GM19025 (cell line): Measurements from ENCODE around the gene PCMT1.
"Not testable (repeated sequence)": the region's sequence is repeated elsewhere in the genome, so short reads cannot be mapped to it uniquely, and the experiment has no call there.

Experiments used
- ATAC-seq: cut with Tn5 transposase; IDR thresholded peaks from one replicate; pipeline ENCODE4 v1.9.1; 2021; ENCODE audit warnings: mild to moderate bottlenecking, low read depth, moderate library complexity; ENCODE audit not compliant: unreplicated experiment

PCMT1 gene

DNA sequence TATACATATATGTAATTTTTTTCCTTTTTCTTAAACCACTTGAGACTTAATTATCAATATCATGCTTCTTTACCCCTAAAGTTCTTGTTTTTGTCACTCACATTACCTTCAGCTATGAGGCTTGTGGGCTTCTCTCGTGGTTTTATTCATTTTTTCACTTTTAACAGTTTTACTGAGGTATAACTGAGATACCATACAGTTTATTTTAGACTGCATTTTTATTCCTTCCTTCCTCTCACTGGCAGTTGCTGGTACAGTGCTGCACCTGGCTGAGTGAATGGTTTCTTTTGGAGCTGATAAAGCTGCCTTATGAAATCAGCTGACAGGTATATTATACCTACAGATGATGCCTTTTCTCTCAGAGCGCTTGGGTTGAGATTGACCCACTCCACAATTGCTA lies 60.3 kb downstream of the PCMT1 start:
- ATAC-seq, result no peak

DNA sequence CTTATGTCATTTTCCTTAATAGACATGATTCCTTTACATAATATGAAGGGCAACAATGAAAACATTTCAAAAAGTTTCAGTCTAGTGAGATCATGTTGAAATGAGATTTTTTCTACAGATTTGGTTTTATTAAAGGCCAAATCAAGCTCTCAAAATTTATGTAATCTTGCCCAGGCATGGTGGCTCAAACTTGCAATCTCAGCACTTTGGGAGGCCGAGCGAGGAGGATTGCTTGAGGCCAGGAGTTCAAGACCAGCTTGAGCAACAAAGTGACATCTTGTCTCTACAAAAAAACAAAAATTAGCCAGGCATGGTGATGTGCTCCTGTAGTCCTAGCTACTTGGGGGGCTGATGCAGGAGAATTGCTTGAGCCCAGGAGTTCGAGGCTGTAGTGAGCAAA lies 63.8 kb downstream of the PCMT1 start:
- no peak for ATAC-seq

DNA sequence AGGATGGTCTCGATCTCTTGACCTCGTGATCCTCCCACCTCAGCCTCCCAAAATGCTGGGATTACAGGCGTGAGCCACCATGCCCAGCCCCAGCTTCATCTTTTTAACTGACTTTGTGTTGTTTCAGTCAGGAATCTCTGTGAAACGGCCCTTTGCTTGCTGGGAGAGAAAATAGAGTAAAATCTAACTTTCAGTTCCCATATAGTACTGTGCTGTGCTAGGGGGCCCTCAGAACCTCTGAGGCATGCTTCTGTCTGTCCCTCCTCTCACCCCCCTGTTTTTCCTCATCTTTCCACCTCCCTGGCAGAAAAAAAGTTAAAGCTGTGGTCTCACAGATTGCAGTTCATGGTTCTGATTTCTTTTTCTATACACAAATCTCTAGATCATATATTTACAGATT lies 66.2 kb downstream of the PCMT1 start:
- ATAC-seq, result no peak

DNA sequence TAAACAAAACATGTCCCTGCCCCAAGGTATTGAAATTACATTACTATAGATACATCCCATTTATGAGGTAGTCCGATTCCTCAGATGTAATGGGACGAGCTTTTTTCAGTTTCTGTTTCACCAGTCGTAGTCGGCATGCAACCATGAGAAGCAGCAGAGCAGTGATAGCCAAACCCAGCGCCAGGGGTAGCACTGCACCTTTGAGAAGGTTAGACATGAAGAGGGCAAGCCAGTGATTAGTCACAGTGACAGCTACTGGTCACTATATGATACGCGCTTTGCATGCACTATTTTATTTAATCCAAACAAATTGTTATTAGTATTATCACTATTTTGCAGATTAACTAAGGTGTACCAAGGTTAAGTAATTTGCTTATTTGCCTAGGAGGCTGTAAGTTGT lies 71.0 kb downstream of the PCMT1 start:
- no peak for ATAC-seq

DNA sequence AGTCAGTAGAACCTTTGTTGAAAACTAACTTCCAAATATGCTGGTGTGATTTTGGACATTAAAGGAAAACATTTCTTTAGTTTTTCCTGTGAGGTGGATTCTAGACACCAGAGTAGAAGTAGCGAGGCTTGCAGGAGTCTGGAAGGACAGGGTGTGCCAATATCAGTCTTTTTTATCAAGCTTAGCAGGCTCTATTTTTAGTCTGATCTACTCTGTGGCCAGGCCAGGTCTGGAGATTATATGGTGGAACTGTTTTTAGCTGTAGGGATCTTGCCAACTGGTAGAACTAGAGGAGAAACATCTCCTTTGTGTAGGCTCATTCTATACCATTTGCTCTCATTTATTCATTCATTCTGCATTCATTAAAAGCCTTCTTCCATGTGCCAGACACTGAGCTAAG lies 72.0 kb downstream of the PCMT1 start:
- ATAC-seq, result no peak

DNA sequence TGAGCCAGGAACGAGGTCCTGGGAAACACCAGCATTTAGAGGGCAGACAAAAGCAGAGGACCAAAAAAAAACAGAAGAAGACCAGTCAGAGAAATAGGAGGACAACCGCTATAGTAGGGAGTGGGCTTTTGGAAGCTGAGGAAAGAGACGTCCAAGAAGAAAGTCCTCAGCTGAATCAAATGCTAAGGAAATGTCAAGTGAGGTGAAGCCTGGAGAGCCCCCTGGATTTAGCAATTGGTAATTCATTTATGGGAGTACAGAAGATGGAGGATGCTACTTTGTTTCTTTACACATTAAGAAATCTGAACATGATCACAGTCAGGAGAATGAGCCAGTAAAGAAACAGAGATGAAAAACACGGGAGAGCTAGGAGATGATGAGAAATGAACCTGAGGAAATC lies 73.5 kb downstream of the PCMT1 start:
- ATAC-seq, result no peak

DNA sequence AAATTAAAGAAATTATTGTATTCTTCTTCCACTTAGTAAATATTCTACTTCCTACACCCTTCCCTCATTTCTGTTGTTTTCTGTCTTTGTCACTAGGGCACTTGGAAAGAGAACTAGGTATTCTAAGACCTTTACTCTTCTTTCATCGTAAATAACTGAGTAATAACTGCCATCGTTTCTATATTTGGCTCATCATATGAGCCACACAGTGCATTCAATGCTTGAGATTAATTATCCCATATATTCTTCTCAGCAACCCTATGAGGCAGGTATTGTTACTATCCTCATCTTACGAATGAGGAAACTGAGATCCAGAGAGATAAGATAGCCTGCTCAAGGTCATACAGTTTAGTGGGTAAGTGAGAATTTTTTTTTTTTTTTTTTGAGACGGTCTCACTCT lies 75.8 kb downstream of the PCMT1 start:
- no peak for ATAC-seq

DNA sequence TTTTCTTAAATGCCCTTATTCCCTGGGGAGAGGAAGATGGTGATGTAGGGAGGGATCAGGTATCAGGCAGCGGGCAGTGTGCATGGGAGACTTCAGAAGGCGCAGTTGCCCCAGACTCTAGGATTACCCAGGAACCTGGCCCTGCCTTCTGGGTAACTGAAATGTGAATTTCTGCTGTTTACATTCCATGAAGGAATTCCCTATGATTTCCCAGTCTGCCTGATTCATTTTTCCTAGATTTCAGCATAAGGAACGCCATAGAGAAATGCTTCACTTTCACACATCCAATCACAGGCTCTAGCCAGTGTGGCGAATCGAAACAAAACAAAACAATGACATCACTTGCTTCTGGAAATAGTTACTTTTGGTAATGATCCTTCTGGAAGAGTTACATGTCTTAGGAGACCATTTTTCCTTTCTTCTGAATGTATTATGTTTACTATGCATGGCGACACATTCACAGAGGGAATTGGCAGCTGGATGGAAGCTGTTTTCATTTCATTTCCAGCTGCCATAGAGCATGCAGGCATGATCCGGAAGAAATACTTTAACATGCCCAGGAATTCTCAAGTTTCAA lies 81.3 kb downstream of the PCMT1 start:
- no peak for ATAC-seq

DNA sequence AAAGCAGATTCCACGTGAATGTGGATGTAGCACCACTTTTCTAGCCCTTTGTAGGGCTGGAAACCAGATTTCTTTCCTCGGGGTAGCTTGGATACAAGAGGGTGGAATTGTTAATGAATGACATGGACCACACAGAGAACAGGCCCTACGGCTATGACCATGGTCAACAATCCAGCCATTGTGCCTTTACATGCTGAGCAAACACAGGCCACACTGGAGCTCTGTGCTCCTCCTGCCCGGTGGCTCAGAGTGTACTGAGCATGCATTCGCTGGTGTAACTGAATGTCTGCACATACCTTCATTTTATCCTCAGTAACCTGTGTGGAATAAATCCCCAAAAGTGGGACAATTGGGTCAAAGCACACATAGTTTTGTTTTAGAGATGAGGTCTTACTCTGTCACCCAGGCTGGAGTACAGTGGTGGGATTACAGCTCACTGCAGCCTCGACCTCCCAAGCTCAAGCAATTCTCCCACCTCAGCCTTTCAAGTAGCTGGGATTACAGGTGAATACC lies 81.8 kb downstream of the PCMT1 start:
- ATAC-seq, result no peak

DNA sequence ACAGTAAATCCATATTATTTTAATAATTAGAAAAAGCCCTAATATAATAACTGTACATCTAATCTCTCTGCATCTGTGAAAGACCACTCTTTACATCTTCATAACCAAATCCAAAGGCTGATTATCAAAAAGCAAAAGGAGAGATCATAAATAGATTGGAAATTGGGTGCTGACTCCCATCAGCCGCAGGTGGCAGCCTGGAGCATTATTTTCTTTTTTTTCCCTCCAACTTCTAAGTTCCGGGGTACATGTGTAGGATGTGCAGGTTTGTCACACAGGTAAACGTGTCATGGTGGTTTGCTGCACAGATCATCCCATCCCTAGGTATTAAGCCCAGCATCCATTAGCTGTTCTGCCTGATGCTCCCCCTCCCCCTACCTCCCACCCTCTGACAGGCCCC lies 84.1 kb downstream of the PCMT1 start:
- ATAC-seq, result no peak

DNA sequence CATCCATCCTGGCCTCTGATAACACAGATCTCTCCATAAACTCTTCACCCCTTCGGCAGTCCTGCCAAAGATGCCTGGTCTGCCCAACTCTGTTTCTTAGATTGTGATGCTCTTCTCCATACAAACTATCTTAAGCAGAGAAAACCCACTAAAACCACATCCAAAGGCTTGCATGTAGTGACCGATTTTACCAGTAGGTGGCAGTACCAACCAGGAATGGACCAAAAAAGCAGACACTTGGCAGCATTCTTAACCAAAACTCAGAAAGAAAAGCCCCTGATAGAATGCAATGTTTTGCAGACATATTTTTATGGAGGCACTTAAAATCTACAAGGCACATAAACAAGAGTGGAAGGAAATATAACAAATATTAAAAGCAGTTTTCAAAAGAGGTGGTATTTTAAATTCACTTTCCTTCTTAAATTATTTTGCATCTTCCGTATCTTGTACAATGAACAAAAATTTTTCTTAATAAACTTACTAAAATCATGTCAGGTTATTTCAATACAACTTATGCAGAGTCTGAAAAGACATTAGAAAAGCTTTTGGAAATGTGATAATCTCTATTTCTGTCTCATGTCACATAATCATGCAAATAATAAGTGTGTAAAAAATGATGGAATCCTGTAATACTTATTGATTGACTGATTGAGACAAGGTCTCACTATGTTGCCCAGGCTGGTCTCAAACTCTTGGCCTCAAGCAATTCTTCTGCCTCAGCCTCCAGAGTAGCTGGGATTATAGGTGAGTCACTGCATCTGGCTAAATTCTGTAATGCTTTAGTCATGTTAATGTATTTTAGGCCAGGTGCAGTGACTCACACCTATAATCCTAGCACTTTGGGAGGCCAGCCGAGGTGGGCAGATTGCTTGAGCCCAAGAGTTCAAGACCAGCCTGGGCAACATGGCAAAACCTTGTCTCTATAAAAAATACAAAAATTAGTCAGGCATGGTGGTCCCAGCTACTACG lies 85.3 kb downstream of the PCMT1 start:
- ATAC-seq, result no peak

DNA sequence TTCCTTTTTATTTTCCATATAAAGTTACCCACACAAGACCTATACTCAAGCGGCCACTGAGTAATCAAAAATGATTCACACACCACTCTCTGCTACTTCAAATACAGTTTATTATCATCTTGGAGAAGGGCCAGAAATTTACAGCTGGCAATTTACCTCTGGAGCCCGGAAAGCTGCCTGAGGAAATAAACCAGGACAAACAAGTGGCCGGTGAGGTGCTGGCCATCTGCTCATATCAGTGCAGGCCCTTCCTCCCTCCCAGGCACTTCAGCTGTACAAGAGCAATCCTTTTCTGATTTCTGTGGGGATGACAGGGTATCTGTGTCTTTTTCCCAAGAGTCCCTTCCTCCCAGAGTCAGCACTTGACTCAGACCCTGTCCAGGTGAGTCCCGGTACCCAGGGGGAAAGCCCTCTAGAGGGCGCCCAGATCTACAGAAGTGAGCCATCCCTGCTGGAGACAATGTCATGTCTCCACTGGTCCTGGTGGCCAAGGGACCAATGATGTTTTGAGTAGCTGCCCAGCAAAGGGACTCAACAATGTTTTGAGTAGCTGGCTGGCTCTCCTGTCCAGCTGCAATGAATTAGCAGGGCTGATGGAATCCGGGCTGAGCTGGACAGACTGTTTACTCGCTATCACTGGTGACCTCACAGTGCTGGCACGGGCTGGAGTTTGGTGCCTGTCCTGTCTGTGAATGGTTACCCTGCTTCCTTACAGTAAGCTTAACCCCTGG lies 91.0 kb downstream of the PCMT1 start:
- ATAC-seq, result no peak

DNA sequence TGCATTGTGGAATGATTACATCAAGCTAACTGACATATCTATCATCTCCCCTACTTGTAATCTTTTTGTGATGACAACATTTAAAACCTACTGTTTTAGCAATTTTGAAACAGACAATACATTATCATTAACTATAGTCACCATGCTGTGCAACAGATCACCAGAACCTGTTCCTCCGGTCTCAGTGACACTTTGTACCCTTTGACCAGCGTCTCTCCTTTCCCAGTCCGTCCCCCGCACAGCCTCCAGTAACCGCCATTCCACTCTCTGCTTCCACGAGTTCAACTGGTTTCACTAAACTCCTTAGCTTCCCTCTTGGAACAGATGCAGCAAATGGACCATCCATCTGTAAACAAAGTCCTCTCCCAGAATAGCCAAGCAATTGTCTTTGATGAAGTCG lies 92.8 kb downstream of the PCMT1 start:
- ATAC-seq, result no peak

DNA sequence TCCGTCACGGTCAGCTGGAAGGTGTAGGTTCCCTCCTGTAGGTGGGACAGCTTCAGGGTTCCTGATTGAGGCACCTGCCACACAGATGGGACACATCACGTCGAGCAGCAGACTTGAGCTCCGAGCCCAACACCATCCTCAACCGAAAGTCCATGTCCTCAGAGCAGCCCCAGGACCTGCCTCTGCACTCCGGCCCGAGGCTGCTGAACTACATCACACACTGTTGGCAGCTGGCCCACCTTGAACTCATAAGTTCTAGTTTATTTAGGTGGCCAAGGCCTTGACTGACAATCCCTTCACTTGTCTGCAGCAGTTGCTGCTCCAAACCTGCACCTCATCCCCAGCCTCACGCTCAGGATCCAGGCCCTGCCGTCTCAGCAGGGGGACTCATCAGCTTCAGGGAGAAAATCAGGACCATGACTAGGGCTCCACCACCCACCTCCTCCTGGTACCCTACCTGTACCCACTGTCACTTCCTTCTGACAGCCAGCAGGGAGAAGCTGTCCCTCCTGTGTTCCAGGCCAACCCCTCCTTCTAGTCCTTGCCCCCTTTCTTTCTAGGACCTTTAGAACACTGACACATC lies 93.6 kb downstream of the PCMT1 start:
- ATAC-seq, result no peak

DNA sequence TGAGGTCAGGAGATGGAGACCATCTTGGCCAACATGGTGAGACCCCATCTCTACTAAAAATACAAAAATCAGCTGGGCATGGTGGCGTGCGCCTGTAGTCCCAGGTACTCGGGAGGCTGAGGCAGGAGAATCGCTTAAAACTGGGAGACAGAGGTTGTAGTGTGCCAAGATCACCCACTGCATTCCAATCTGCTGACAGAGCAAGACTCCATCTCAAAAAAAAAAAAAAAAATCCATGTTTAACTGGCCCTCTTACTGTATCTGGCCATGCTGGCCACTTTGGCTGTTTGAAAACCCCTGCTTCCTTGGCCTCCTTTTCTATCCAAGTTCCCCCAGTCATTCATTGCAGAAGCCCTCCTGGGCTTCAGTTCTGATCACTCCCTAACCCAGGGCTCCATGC lies 94.5 kb downstream of the PCMT1 start:
- ATAC-seq, result not testable (repeated sequence)

DNA sequence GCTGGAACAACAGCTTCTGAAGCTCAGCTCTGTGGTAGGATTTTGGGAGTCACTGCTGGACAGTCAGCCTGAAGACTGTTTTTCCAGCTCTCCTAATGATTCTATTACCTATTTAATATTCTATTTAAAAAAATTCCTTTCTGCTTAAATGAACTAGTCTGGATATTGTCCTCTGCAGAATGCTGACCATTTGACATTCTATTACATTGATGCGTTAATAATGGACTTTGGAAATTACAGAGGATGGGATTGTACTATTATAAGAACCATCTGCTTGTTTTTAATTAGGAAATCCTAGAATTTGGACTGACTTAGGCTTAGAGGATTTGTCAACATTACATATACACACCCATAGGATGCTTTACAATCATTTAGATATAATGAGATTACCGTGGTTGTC lies 94.9 kb downstream of the PCMT1 start:
- ATAC-seq, result no peak

DNA sequence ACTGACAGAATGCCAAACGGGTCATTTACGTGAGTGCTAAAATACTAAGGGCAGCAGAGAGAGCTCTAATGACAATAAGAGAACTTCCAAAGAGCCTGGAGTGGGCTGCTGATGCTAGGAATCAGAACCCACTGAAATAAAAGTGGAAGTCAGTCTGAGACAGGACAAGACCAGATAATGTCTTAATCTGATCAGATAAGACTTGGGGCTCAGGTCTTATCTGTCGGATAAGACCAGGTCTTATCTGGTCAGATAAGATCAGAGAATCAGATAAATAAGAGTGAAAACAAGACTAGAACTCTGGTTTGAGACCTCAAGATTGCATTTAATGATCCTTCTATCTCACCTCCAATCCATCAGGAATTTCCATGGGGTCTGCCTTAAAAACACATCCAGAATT lies 96.0 kb downstream of the PCMT1 start:
- ATAC-seq, result no peak

DNA sequence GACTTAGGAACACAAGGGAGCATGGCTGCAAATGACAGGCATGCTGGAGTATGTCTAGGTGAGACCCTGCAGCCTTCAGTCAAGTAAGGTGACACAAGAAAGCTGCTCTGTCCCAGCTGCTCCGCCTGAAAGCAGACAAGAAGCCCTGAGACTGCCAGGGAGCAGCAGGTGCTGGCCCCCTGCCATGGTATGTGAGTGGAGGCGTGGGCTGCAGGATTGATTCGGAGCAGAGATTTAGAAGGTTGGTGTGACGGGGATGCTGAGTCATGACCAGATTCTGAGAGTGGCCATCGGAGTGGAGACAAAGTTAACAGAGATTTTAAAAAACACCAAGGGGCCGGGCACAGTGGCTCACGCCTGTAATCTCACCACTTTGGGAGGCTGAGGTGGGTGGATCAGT lies 96.8 kb downstream of the PCMT1 start:
- ATAC-seq, result no peak

DNA sequence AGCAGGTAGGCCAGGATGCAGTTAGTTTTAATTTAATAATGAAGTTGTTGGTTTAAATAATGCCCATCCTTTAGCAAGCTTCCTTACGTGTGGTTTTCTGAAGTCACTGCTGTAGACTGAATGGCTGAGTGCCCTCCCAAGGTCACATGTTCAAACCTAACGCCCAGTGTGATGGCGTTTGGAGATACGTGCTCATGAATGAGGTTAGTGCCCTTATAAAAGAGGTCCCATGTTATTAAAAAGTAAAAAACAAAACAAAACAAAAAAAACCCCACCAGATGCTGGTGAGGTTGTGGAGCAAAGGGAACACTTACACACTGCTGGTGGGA lies 98.4 kb downstream of the PCMT1 start:
- no peak for ATAC-seq

DNA sequence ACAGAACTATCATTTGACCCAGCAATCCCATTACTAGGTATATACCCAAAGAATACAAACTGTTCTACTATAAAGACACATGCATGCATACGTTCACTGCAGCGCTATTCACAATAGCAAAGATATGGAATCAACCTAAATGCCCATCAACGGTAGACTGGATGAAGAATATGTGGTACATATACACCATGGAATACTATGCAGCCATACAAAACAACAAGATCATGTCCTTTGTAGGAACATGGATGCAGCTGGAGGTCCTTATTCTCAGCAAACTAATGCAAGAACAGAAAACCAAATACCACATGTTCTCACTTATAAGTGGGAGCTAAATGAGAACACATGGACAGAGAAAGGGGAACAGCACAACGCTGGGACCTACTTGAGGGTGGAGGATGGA lies 98.8 kb downstream of the PCMT1 start:
- ATAC-seq, result not testable (repeated sequence)

DNA sequence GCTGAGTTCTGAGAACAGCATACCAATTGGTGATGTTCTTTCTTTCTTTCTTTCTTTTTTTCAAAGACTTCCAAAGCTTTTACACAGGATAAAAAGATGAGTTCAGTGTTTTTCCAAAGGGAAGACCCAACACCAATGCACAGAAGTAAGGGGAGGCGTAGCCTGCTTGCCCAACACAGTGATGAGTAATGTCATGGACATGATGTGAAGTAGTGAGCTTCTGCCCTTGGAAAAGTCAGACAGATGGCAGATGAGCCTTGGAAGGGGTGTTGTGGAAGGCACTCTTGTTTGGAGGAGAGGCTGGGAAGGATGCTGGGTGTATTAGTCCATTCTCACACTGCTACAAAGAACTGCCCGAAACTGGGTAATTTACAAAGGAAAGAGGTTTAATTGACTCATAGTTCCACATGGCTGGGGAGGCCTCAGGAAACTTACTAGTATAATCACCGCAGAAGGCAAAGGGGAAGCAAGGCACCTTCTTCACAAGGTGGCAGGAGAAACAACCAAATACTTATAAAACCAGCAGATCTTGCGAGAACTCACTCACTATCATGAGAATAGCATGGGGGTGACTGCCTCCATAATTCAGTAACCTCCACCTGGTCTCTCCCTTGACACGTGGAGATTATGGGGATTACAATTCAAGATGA lies 102.0 kb downstream of the PCMT1 start:
- no peak for ATAC-seq
